ENCODE results near the gene ADO. TPM values are rescaled to one million over a fixed set of nuclear protein-coding genes. Genes with fewer than 3 reads are reported as not detected.

The ADO gene
- total and polyA plus RNA-seq, 9 of the 15 experiments (the other 6 are each of a cell fraction or from before 2014, with no cell fraction given): 3.0 to 20.0 (median 16.1) TPM

GRCh38 chr10:62816331-62817120 is 12.0 kb downstream of the ADO start, which contains the start of gene EGR2 (continued):
- no peak for TF ChIP-seq THRA (IDR thresholded peaks at IDR 0.05)
- peak in 1 of 2 experiments; percentile 71; a peak in 1 of 3 replicates for TF ChIP-seq CBX3 (IDR thresholded peaks at IDR 0.05; ENCODE audit: borderline replicate concordance in 1 of 2, low read length in 2 of 2)
- no peak for TF ChIP-seq CBFB (CRISPR knock-in tag; IDR thresholded peaks at IDR 0.05)
- TF ChIP-seq TFAM (CRISPR knock-in tag; conservative IDR thresholded peaks at IDR 0.05): no peak
- no peak for TF ChIP-seq GTF2F1 (IDR thresholded peaks at IDR 0.05; ENCODE audit: low read depth, low read length)
- TF ChIP-seq TRIM24 (IDR thresholded peaks at IDR 0.05): no peak
- no peak for TF ChIP-seq TBL1XR1 (IDR thresholded peaks at IDR 0.05; ENCODE audit: low read length in 2 of 2)
- TF ChIP-seq RBFOX2 (IDR thresholded peaks at IDR 0.05; ENCODE audit: low read depth, low read length): peak; percentile 88
- peak; percentile 64 for TF ChIP-seq ZBTB12 (CRISPR knock-in tag; IDR thresholded peaks at IDR 0.05)
- no peak for TF ChIP-seq SIN3B (IDR thresholded peaks at IDR 0.05; ENCODE audit: low read depth)
- TF ChIP-seq STAT6 (CRISPR knock-in tag; IDR thresholded peaks at IDR 0.05): no peak
- TF ChIP-seq MXD1 (CRISPR knock-in tag; IDR thresholded peaks at IDR 0.05; ENCODE audit: borderline replicate concordance, poor library complexity, severe bottlenecking): no peak
- no peak for TF ChIP-seq TAF7 (tag; IDR thresholded peaks at IDR 0.05)
- TF ChIP-seq CHAMP1 (IDR thresholded peaks at IDR 0.05): no peak
- peak; percentile 85 for TF ChIP-seq MEIS2 (IDR thresholded peaks at IDR 0.05; ENCODE audit: partially characterized antibody)
- TF ChIP-seq PHF8 (IDR thresholded peaks at IDR 0.05; ENCODE audit: borderline replicate concordance, low read length): peak; percentile 38; the same call in 1 of the 2 replicates
- TF ChIP-seq SAP30 (IDR thresholded peaks at IDR 0.05; ENCODE audit: borderline replicate concordance, insufficient read depth, low read depth, low read length, poor library complexity, severe bottlenecking): no peak
- no peak for TF ChIP-seq MCM7 (IDR thresholded peaks at IDR 0.05)

Measured in K562 (cell line).